Hepatocyte (in vitro differentiated cells): ENCODE data around the gene GPR135. TPM values are rescaled to one million over a fixed set of nuclear protein-coding genes. Genes with fewer than 3 reads are reported as not detected.

Source experiments
- DNase-seq: peaks from one replicate; pipeline ENCODE4 v3.0.0-alpha.2; 2016; ENCODE audit warnings: low spot score
- H2AFZ ChIP-seq: fragments of 200-600 bp; sonication (generic); 2 replicates; pipeline ENCODE4 v1.6.0; 2016; ENCODE audit warnings: antibody characterized with exemption, mild to moderate bottlenecking
- H3K27ac ChIP-seq: fragments of 200-600 bp; sonication (generic); 2 replicates; pipeline ENCODE4 v1.5.1; 2016; ENCODE audit warnings: mild to moderate bottlenecking
- H3K27me3 ChIP-seq: fragments of 200-600 bp; sonication (generic); 2 replicates; pipeline ENCODE4 v1.6.1; 2016
- H3K36me3 ChIP-seq: fragments of 200-600 bp; sonication (generic); replicated peaks from 2 replicates; pipeline ENCODE4 v1.5.1; 2016; ENCODE audit warnings: low read depth; ENCODE audit not compliant: insufficient read depth
- H3K4me1 ChIP-seq: fragments of 200-600 bp; sonication (generic); 2 replicates; pipeline ENCODE4 v1.5.1; 2016; ENCODE audit warnings: mild to moderate bottlenecking, moderate library complexity; ENCODE audit not compliant: insufficient read depth
- H3K4me2 ChIP-seq: fragments of 200-600 bp; sonication (generic); 2 replicates; pipeline ENCODE4 v1.6.0; 2016
- H3K4me3 ChIP-seq: fragments of 200-600 bp; sonication (generic); 2 replicates; pipeline ENCODE4 v1.5.1; 2016; ENCODE audit warnings: mild to moderate bottlenecking
- H3K79me2 ChIP-seq: fragments of 200-600 bp; sonication (generic); 2 replicates; pipeline ENCODE4 v1.6.0; 2017; ENCODE audit warnings: mild to moderate bottlenecking
- H3K9me2 ChIP-seq: fragments of 200-600 bp; sonication (generic); replicated peaks from 2 replicates; pipeline ENCODE4 v1.6.0; 2017; ENCODE audit warnings: mild to moderate bottlenecking; ENCODE audit not compliant: insufficient read depth
- H3K9me3 ChIP-seq: fragments of 200-600 bp; sonication (generic); 2 replicates; pipeline ENCODE4 v1.5.1; 2016; ENCODE audit warnings: low read depth, mild to moderate bottlenecking
- H4K20me1 ChIP-seq: fragments of 200-600 bp; sonication (generic); 2 replicates; pipeline ENCODE4 v1.6.0; 2016; ENCODE audit warnings: mild to moderate bottlenecking; ENCODE audit not compliant: insufficient read depth, poor library complexity, severe bottlenecking
- CTCF ChIP-seq: fragments of 200-600 bp; sonication (generic); IDR thresholded peaks from 2 replicates; pipeline ENCODE4 v1.5.1; 2016; ENCODE audit warnings: antibody characterized with exemption, mild to moderate bottlenecking; ENCODE audit not compliant: poor library complexity
- EZH2 ChIP-seq: fragments of 200-600 bp; sonication (generic); IDR thresholded peaks from 2 replicates; pipeline ENCODE4 v1.6.1; 2016; ENCODE audit warnings: antibody characterized with exemption, mild to moderate bottlenecking, borderline replicate concordance
- EZH2phosphoT487 ChIP-seq: fragments of 200-600 bp; sonication (generic); IDR thresholded peaks from one replicate; pipeline ENCODE4 v1.6.1; 2018; ENCODE audit warnings: antibody characterized with exemption, mild to moderate bottlenecking, low read depth, moderate library complexity; ENCODE audit not compliant: unreplicated experiment, severe bottlenecking
- WGBS: methylation state at CpG from one replicate; pipeline ENCODE4 v1.1.6; 2016; ENCODE audit warnings: low lambda C conversion rate; ENCODE audit errors: missing lambda C conversion rate; 5-methylcytosine and 5-hydroxymethylcytosine counted together
- polyA plus RNA-seq: library from polyadenylated mRNA; unstranded; fragments of >200 nt; fragmentation: Nextera tagmentation; extraction: Ambion mirVana; gene quantifications from 2 replicates; pipeline ENCODE4 v1.2.1, GENCODE V29; 2016
- total RNA-seq: library from RNA; depleted of rRNA; stranded (reverse); fragments of >200 nt; gene quantifications from 2 replicates; pipeline ENCODE4 v1.2.3, GENCODE V29; 2014

GPR135 gene
- total and polyA plus RNA-seq, 2 experiments from 2014 or later, result 0.28 to 1.8 TPM

DNA sequence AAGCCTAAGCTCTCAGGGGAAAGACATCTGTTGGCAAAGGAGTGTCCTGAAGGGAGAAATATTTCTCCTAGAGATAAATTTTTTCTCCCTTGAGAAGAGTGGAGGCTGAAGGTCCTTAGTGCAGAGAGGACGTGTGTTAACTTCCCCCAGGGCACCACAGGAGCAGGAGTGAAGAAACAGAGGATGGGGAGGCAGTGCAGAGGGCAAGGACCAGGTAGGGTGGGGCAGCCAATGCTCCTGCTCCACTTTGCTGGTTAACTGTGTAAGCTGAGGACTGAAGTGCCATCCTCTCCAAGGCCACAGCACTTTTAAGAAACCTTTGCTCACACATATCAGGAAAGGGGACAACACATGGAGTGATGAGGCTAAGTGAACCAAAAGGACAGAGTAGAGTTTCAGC is 15.0 kb upstream of the GPR135 start:
- Histone ChIP-seq H4K20me1 (peaks cover 4% of the 10 kb centered on the region), H3K4me2 (no peak overlapping the region), H3K27ac (no peak overlapping the region), H3K4me1 (peaks cover 19% of the 10 kb centered on the region), H3K9me3 (no peaks in the 10 kb centered on the region), H2AFZ (no peak overlapping the region), H3K4me3 (no peak overlapping the region), H3K79me2 (peaks cover 30% of the 10 kb centered on the region), H3K9me2 (no peaks in the 10 kb centered on the region), H3K27me3 (no peaks in the 10 kb centered on the region), H3K36me3 (no peaks in the 10 kb centered on the region)
- DNase-seq, result no peak
- WGBS, result 72% methylated on average over 1 of the region's 1 CpG
- no peak for TF ChIP-seq EZH2
- TF ChIP-seq CTCF, result no peak
- TF ChIP-seq EZH2phosphoT487, result no peak

DNA sequence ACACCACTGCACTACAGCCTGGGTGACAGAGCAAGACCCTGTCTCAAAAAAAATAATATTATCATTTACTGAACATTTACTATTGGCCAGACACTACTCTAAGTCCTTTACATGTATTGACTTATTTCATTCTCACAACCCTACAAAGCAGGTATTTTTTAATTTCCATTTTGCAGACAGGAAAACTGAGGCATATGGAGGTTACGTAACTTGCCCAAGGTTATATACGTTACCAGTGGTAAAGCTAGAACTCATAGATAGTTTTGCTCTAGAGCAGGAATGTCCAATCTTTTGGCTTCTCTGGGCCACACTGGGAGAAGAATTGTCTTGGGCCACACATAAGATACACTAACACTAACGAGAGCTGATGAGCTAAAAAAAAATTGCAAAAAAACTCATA is 13.4 kb upstream of the GPR135 start:
- peaks cover 4% of the 10 kb centered on the region for H4K20me1 ChIP-seq
- H3K9me3 ChIP-seq, result no peaks in the 10 kb centered on the region
- H3K9me2 ChIP-seq, result no peaks in the 10 kb centered on the region
- H3K79me2 ChIP-seq, result peaks cover 27% of the 10 kb centered on the region
- H2AFZ ChIP-seq, result no peak overlapping the region
- DNase-seq, result no peak
- TF ChIP-seq EZH2phosphoT487 (no peak), EZH2 (no peak), CTCF (no peak)
- H3K36me3 ChIP-seq, result no peaks in the 10 kb centered on the region
- 98% methylated on average over 3 of the region's 3 CpGs for WGBS
- H3K27ac ChIP-seq, result no peak overlapping the region
- peaks cover 18% of the 10 kb centered on the region for H3K4me1 ChIP-seq
- H3K4me3 ChIP-seq, result no peak overlapping the region
- H3K4me2 ChIP-seq, result no peak overlapping the region
- no peaks in the 10 kb centered on the region for H3K27me3 ChIP-seq

- Histone ChIP-seq H4K20me1 (no peaks in the 10 kb centered on the region), H3K9me3 (no peaks in the 10 kb centered on the region), H3K4me1 (peaks cover 6% of the 10 kb centered on the region), H3K27me3 (no peaks in the 10 kb centered on the region), H3K79me2 (peaks cover 3% of the 10 kb centered on the region), H3K4me3 (no peak overlapping the region), H3K27ac (no peak overlapping the region), H3K9me2 (no peaks in the 10 kb centered on the region), H2AFZ (no peak overlapping the region), H3K36me3 (no peaks in the 10 kb centered on the region), H3K4me2 (no peak overlapping the region)
- no peak for TF ChIP-seq EZH2
- TF ChIP-seq CTCF, result no peak
- no peak for TF ChIP-seq EZH2phosphoT487
- DNase-seq, result no peak
- 83% methylated on average over 1 of the region's 1 CpG for WGBS
Observed at GRCh38 chr14:59475709-59476108, 10.5 kb upstream of the GPR135 start.

GRCh38 chr14:59474172-59474571 is 9.0 kb upstream of the GPR135 start:
- 100% methylated on average over 1 of the region's 1 CpG for WGBS
- no peak for DNase-seq

More at GRCh38 chr14:59474172-59474571, 9.0 kb upstream of the GPR135 start:
- Histone ChIP-seq H3K4me3 (no peak overlapping the region), H3K9me2 (no peaks in the 10 kb centered on the region), H4K20me1 (no peaks in the 10 kb centered on the region), H3K36me3 (no peaks in the 10 kb centered on the region), H3K79me2 (peaks cover 2% of the 10 kb centered on the region), H3K27me3 (no peaks in the 10 kb centered on the region), H3K4me1 (no peaks in the 10 kb centered on the region), H3K9me3 (no peaks in the 10 kb centered on the region), H2AFZ (no peak overlapping the region), H3K27ac (no peak overlapping the region), H3K4me2 (no peak overlapping the region)
- TF ChIP-seq CTCF (no peak), EZH2phosphoT487 (no peak), EZH2 (no peak)
